Hematopoietic multipotent progenitor cell (in vitro differentiated cells): ENCODE data around the gene EXOC1. TPM values are rescaled to one million over a fixed set of nuclear protein-coding genes. Genes with fewer than 3 reads are reported as not detected.

Source experiments
- DNase-seq, 3 donors: peaks; one replicate each; pipeline ENCODE4 v3.0.0-alpha.2; 2011 to 2015; ENCODE audit warnings: low read depth in 2 of 3, low spot score in 2 of 3
- small RNA-seq: library from RNA; depleted of rRNA; stranded (forward); fragments of <200 nt; gene quantifications from one replicate; pipeline ENCODE3, GENCODE V24; 2012
- total RNA-seq: library from RNA; depleted of rRNA; stranded (reverse); fragments of >200 nt; gene quantifications from one replicate; pipeline ENCODE4 v1.2.3, GENCODE V29; 2012

The EXOC1 gene
- total RNA-seq, 1 donor = 21.8 TPM

DNA sequence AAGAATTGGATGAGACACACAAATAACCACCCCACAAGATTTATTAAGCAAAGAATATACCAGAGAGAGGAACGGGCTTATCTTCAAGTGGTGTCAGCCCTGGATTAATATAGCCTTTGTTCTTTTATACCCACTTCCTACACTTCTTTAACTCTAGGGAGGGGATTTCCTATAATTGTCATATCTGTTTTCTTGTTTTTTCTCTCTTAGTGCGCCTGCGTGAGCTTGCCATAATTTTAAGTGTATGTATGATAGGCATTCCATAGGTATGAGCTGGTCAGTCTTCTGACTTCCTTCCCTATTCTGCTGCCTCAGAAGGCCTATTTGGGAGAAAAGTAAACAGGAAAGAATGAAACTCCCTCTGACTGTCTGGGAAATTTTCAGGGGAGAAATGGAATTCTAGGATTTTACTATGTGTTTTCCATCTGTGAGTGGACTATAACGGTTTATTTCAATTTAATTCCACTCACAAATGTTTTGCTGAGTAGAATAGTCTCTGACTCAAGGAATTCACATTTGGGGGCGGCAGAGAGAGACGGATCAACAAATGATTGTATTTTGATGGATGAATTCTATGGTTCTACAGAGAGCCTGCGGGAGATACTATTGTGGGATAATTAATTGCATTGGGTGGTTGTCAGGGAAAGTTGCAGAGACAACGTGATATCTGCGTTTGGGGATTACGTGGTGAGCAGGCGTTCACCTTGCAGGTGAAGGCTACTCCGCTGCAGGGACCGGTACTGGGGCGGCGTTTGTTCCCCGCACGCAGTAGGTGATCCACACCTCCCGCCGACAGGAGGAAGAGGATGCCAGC lies 94.7 kb downstream of the EXOC1 start:
- peak; percentile 44 to 86 (median 79) for DNase-seq

DNA sequence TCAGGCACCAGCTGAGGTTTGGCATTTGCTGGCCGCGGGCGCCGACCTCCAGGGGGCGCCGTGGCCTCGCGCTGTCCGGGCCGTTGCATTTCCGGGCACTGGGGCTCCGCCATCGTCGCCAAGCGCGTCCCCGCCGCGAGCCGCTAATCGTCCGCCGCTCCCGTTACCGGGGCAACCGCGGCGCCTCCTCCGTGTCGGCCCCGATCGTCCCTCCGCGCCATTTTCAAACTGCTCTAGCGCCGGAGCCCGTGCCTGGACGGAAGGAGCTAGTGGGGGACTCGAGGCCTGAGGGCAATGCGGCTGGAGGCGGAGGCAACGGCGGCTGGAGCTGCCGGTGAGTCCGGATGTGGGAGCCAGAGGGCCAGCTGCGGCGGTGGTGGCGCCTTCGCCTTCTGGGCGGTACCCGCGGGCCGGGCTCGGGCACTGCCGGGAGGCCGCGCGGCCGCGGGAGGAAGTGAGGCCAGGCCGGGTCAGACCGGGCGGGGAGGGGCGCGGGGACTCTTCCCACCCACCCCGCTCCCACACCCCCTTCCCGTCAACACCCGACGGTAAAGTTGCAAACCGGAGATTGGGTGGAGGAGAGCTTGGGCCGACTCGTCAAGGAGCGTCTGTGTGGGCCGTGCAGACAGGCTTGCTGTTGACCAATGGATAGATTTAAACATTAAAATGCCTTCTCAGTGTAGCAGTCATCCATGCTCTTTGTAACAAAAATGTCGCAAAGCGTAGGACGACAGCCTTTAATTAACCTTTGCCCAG lies 95.5 kb downstream of the EXOC1 start, which contains the start of gene CEP135:
Gene CEP135, plus strand, starts transcription at position 220 of the 756 bp plus-strand sequence. CDS start 3,186 bp downstream, outside the sequence.
- peak; percentile 82 to 97 (median 96) for DNase-seq

DNA sequence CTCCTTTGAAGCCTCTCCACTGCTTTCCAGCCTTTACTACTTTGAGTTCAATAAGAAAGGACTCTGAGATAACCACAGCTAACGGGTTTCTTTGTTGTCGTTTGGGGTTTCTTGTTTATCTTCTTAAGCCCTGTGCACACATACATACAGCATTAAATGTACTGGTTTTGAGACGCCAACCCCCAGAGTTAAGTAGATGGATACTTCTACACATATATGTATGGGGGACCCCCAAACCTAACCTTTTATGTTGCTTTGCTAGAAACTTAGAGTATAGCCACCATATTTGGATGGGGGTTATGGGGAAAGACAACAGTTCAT lies 96.0 kb downstream of the EXOC1 start:
- DNase-seq = no peak

DNA sequence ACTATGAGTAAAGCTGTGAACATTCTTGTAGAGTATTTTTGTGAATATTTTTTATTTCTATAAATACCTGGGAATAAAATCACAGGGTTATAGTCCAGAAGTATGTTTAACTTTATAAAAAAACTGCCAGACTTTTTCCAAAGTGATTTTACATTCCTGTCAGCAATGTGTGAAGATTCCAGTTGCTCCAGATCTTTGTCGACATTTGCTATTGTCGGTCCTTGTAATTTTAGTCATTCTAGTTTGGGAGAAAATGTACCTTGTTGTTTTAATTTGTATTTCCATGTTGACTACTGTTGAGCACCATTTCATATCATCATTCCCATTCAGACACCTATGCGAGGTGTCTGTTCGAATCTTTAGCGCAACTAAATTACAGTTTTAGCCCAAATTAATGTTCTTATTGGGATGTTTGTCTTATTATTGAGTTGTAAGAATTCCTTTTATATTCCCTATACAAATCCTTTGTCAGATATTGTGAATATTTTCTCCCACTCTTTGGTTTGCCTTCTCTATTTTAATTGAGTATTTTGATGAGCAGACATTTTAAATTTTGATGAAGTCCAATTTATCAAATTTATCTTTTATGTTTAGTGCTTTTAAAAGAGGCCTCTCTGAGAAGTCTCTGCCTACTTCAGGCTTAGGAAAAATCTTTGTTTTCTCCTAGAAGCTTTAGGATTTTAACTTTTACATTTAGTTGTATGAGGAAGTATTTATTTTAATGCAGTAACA lies 97.9 kb downstream of the EXOC1 start:
- no peak for DNase-seq

Small RNAs within 50 kb of the gene (small RNA-seq; reads per million reads assigned to genes)
- not detected for gene RNU6-652P

Other genes with a start within 250 kb of the EXOC1 start
- gene NMU, start 217.3 kb upstream of the EXOC1 start, total RNA-seq = 1.1 TPM
- not detected for gene EXOC1L, start 33.9 kb upstream of the EXOC1 start, total RNA-seq
- 5.1 TPM for gene CEP135, start 95.3 kb downstream of the EXOC1 start, total RNA-seq